Activated T-helper 1 cell treated with Interleukin-2 at 50 U/mL for 16 hours (primary cell): ENCODE results near the gene LMF1.

ENCODE experiments used
- DNase-seq: peaks from one replicate; pipeline ENCODE4 v3.0.0-alpha.2; 2020; ENCODE audit warnings: low read depth

Gene LMF1

DNA sequence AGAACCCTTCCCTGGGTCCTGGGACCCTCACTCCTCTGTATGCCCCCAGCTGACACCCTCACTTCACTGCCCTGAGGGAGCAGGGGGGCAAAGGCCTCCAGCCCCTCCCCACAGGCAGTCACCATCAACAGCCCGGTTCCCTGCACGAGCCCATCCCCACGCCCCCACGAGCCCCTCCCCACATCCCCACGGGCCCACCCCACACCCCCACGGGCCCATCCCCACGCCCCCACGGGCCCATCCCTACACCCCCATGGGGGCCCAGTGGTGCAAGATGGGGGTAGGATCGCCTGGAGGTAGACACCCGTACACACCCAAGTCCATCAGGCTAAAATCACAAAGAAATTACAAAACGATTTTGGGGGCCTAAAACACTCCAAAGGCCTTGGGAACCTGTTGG is 42.3 kb downstream of the LMF1 start:
- DNase-seq: no peak

DNA sequence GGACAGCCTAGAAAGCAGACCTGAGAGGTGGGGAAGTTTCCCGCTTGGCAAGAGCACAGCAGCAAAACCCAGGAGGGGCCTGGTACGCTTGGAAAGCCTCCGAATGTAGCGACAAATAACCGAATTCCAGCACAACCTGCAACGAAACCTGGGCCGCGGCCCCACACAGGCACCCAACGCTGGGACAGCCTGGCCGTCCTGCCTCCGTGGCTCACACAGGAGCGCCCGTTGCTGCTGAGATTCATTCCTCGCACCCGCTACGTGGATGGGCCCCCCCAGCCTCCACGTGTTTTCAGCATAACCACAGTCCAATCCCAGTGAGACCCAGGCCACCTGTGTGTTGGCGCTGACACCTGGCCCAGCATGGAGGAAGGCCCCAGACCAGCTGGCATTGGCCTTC is 42.9 kb downstream of the LMF1 start:
- no peak for DNase-seq

DNA sequence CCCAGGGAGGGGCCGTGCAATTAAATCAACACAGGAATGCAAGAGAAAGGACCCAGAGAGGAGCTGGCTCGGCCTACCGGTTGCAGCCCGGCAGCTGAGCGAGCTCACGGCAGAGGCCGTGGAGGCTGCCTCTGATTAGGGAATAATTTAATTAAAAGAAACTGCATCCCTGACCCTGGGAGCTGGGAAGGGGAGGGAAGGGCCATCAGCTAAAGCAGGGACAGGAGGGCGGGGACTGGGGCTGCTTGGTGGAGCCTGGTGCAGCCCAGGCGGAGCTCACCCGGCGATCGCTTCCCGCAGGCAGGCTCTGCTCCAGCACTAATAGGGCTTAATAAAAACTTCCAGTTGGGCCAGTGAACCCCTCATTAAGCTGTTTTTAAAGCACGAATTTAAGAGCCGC is 43.4 kb downstream of the LMF1 start:
- DNase-seq: no peak

DNA sequence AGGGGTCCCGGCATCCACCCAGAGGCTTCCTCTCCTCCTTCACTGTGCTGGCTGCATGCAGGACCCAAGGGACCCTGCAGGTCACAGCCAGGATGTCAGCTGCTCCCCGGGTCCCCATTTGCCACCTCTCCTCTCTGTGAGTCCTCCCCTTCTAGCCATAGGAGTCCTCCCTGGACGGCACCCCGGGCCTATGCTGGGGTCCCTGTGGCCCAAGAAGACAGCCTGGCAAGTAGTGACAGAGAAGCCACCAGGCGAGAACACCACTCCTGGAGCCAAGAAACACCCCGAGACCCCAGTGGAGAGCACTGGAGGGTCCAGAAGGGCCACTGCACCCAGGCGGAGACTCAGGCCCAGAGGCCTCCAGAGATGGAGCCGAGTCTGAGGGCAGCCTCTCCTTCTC is 44.1 kb downstream of the LMF1 start:
- DNase-seq: no peak

DNA sequence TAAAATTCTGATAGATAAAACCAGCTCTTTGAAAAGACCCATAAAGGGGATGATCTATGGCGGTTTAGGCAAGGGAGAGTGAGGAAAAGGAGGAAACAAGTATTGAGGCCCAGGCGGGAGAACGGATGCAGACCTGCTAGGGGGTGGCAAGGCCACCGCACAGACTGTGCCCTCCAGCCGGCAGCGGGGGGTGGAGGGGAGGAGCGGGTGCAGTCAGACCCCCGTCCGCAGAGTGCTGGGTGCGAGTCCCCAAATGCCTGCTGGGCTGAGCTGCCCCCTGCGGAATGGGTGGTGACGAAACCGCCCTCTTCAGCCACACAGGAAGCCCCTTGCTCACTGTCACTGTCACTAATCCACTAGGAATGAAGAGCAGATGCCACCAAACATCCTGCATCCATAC is 46.0 kb downstream of the LMF1 start:
- DNase-seq: no peak

DNA sequence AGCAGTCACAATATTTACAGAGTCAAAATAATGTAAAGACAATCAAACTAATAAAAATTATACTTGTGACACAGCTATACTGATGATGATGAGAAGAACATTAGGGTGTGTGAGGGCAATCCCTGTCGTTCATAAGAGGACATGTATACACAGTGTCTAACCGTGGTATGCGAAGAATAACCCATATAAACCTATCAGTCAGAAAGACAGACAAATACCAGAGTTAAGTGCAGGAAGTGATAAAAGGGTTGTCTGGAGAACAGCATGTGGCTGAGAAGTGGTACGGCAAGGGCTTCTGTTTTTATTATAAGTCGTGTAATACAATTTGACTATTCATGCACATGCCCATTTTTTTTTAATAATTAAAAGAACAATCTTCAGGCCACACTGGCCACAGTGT is 46.7 kb downstream of the LMF1 start:
- DNase-seq: no peak

DNA sequence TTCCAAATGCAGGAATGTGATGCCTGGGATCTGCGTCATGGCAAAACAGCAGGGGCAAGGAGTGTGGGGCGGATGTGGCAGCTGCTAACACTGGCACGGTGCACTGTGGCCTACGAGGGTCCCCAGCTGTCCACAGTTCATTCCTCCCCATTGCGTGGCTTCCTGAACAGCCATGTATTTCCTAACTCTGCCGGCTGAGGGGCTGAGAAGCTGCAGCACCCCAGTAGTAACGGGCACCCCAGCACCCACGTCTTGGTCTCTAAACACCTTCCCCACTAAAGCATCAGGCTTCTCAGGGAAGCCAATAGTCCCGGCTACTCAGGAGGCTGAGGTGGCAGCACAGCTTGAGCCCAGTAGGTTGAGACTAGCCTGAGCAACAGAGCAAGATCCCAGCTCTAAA is 47.6 kb downstream of the LMF1 start:
- no peak for DNase-seq

DNA sequence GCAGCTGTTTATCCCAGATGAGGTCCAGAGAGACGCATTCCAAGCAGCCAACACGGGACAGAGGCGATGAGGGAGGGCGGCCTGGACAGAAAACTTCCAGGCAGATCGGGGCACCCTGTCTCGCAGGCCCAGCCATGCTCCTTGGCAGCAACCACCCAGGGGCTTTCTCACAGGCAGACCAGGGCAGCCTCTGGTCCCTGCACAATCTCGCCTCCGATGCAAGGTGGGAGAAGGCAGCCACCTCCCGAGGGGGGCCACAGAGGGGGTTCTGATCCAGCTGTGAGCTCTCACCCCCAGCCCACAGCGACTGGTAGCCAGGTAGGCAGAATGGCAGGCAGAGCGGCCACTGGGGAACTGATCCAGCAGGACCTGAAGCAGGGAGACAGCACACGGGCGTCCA is 48.7 kb downstream of the LMF1 start:
- no peak for DNase-seq

DNA sequence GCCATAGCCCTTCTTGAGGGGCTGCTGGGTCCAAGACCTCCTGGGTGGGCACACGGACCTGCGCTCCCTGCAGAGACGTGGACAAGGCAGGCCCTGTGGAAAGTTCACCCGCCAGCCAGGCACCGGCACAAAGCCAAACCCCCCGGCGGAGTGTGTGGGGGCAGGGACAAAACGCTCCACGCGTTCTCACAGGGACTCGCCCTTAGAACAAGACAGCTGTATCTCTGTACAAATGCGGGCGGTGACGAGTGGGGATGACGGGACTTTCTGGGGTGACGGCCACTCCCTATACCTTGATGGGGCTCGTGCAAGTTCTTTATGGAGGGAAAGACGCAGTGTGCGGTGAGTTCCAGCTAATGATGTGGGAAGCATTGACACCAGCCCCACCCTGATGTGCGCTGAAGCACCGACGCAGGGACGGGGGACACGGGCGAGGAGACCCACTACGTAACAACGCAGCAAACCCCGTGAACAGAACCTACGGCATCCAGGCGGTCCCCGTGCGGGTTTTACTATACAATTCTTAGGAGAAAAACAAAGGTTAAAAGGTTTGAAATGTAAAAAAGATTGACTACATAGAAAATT is 49.4 kb downstream of the LMF1 start:
- no peak for DNase-seq

DNA sequence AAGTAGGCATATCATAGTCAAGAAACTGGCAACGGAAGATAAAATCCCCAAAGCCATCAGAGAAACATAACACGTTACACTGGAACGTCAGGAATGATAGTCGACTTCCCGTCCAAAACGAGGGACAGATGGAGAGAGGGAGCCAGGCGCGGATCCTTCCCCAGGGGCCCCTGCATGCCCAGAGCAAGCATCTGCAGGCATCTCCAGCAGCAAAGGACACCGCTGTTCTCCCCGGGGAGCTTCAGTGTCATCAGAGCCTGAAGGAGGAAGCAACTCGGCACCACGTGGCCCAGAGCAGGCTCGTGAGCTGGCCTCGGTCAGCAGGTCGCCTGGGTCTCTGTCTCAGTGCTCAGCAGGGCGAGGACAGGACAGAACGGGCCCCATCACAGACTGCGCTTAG is 50.1 kb downstream of the LMF1 start:
- DNase-seq: no peak

DNA sequence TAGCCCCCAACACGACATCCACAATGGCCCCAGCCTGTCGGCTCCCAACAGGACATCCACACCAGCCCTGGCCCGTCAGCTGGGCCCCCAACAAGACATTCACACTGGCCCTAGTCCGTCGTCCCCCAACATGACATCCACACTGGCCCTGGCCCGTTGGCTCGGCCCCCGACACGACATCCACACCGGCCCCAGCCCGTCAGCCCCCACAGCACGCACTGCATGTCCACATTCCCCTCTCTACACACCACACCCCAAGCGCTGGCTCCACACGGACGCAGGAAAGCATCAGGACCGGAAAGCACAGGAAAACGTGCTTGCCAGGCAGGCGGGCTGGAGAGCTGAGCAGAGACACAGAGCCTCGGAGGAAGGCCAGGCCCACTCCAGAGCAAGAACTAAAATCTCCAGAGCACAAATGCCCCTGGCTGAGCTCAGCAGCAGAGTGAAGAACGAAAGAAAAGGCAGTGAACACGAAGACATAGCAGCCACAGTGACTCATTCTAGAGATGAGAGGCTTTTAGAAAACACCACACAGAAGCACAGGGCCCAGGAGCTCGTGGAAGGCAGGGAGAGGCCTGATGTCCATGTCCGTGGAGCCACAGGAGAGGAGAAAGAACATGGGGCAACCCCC is 50.6 kb downstream of the LMF1 start:
- no peak for DNase-seq

DNA sequence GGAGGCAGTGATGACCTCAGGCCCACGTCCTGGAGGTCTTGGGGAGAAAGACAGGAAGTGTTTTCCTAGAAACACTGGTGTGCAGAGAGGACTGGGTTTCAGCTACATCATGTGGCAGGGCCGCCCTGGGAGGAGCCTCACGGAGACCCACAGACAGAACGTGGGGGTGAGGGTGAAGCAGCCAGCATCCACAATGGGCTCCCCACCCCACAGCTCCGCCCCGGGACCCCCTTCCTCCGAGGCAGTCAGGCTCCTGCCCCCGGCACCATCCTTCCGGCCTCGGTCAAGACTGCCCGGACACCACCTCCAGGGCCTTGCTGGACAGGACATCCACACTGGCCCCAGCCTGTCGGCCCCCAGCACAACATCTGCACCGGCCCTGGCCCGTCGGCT is 51.1 kb downstream of the LMF1 start:
- no peak for DNase-seq

DNA sequence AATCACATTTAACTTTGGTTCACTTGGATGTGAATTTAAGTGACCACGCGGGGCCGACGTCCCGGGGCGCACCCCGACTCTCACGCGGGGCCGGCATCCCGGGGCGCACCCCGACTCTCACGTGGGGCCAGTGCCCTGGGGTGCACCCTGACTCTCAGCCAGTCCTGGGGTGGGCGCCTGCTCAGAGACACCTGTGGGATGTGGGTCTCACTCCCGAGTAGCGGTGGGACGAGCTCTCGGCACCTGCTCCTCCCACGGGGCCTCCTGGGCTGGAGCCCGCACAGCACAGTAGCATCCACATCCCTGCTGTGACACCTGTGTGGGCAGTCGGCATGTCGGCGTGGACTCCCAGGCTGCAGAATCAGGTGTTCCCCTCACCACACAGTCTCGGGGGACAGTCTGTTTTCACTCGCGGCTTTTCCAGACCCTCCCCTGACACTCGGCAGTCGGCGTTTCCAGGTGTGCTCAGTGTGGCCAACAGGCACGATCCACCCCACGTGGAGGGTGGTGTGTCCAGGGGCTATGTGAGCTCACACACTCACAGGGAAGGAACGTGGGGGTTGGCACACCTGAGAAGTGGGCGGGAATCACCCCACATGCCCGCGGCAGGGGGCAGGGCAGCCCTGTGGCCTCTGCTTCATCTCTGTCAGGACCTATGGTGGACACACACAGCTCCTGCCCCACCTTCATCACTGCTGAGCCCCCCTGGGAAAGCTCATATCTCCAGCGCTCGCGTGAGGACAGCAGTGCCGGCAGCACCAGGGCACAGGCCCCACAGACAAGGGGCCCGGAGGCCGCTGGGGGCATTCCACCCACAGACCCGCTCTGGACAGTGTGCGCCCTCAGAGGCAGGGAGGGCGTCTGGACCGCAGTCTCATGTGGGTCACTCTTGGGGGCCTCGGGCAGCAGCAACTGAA is 51.8 kb downstream of the LMF1 start:
- no peak for DNase-seq

DNA sequence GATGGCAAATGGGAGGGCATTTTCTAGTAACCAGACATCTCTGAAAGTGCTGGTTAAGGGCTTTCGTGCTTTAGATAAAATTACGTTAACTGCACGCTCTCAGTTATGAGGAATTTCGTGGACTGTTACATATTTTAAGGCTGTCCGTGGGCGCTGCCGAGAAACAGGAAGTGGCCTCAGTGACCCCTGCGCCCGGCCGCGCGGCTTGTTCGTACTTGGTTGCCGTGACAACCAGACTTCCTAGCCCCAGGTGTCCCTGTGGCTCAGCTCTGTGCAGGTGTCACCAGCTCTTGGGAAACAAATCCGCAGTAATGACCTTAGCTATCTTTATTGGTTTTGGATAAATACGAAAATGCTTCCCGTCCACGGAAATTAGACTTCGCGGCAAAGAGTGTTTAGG is 52.7 kb downstream of the LMF1 start:
- no peak for DNase-seq

DNA sequence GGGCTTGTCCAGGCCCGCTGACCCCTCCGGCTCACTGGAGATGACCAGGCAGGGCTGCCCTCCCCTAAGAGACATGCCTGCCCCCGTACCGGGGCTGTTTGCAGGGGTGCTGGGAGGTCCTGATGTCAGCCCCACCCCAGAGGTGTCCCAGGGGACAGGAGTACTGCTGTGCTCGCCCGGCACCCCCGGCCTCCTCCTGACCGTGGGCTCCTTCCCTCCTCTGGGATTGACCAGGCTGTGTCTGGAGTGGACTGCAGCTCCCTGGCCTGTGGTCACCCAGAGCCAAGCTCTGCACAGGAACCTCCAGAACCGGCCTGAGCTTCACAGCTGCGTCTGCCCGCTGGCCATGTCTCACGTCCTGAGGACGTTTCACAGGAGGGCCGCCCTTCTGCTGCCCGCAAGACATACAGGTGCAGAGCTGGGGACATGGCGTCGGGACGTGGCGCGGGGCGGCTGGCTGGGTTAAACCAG is 53.2 kb downstream of the LMF1 start:
- no peak for DNase-seq

DNA sequence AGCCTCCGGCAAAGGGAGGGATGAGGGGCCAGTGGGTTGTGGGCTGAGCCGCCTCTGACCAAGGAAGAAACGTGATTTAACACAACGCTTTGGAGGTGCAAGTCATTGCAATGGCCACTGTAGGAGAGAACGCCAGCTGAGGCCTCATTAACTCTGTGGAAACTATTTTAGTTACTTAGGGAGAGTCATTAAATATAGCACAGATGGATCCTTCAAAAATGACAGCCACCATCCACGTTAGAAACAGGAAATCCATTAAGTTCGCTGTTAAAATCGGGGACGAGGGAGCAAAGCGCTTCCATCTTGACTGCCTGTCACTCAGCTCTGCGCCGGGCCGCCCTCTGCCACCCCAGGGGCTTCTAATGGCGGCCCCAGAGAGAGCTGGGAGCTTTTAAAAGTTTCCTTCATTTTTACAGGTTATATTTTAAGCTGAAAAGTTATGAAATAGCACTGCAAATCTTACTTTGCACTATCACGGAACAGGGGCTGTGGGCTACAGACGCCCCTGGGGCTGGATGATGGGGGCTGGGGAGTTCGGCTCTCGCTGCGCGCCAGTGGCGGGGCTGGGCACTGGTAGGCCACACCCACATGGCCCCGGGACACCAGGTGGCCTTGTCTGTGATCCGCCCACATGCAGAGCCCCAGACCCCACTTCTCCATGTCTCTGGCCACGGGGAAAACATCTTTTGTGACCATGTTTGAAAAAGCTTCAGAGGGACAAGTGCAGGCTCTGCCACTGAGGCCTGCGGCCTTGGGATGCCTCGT is 54.6 kb downstream of the LMF1 start:
- DNase-seq: no peak

DNA sequence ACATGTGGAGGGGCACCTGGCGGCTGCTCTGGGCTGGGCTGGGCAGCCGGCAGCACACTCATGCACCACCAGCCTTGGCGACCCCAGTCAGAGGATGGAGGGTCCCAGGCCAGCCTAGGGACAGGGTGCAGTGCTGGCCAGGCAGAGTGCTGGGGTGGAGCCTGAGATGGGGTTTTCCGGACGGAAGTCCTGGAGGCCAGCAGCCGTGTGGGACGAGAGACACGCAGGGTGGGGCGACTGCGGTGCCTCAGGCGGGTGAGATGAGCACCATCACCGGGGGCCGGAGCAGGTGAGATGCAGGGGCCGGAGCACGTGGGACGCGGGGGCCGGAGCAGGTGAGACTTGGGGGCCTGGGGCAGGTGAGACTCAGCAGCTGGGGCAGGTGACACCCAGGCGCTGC is 55.2 kb downstream of the LMF1 start:
- DNase-seq: no peak

DNA sequence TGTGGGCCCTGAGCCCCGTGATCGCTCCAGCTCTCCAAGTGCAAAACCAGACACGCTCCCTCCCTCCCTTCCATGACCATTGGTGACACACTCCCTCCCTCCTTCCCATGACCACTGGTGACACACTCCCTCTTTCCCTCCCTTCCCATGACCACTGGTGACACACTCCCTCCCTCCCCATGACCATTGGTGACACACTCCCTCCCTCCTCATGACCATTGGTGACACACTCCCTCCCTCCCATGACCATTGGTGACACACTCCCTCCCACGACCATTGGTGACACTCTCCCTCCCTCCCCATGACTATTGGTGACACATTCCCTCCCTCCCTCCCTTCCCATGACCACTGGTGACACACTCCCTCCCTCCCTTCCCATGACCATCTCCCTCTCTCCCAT is 56.3 kb downstream of the LMF1 start:
- no peak for DNase-seq

DNA sequence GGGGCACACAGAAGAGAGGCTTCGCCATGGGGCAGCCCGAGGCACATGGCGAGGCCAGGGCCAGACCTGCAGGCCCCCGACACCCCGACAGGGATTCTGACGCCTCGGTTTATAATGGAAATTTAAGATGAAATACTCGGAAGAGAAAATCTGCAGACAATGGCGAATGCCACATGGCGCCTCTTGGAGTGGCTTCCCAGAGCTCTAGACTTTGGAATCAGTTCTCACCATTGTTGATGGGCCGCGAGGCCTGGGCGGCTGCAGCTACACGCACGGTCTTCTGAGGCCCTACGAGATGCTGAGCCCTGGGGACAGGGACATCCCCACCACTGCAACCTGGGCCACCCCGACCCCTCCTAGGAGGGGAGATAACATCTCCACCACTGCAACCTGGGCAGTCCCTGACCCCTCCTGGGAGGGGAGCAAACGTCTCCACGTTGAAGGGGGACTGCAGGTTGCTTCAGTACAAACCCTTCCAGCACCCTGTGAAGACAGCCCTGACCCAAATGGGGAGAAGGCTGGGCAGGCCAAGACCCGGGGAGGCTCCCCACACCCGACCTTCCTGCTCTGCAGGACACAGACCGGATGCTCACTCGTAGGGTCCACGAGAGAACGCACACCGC is 56.9 kb downstream of the LMF1 start:
- DNase-seq: no peak

DNA sequence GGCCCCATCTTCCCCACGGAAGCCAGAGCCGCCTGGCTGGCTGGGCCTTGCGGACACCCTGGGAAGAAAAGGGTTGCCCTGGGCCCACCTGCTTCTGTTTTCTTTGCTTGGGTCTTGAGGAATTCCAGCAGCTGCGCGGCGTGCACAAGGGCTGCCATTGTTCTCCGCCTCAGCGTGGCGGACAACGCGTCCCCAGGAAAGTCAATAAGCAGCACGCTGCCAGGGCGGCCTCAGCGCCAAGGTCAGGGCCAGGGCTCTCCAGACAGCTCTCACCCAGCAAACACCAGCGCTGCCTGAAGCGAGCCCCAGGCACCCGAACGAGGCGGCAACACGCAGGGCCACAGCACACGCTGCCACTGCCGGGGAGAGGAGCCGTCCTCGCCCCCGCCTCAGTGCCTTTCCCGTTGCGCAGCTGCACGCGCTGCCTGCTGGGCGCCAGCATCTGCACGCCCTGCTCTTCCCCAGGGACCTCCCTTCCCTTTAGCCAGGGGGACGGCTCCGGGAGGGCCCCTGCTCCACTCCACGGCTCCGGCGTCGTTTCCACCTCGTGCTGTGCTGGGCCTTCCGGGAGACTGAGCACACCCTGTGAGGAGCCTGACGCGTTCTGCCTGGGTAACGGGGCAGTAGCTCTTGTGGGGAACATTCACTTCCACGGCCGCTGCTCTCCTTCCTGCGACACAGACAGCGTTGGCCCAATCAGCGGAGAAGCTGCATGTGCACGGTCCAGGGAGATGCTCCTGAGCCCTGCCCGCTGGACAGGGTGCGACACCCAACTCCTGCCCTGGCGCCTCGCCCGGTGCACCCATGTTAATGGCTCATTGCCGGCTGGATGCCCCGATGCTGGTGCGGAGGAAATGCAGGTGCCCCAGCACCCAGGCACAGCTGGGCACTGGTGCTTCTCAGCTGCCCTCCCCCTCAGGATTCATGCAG is 57.8 kb downstream of the LMF1 start:
- DNase-seq: no peak

DNA sequence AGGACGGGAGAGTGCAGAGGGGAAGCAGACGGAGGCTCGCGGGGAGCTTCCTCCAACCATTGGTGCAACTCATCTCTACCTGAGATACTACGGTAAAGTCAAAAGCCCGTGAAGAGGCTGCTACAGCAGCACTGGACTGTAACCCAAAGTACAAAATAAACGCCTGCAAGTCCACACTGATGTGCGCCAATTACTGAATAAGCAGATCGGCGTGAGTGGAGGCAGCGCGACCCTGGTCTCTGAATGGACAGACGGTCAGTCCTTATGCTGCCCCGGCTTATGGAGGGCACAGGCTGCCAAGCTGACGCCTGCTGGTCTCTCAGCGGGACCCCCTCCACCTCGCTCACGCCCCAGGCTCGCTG is 58.5 kb downstream of the LMF1 start:
- no peak for DNase-seq
